Measurements from ENCODE around the gene GLG1.
"Not testable (repeated sequence)": the region's sequence is repeated elsewhere in the genome, so short reads cannot be mapped to it uniquely, and the experiment has no call there.

The GLG1 gene

DNA sequence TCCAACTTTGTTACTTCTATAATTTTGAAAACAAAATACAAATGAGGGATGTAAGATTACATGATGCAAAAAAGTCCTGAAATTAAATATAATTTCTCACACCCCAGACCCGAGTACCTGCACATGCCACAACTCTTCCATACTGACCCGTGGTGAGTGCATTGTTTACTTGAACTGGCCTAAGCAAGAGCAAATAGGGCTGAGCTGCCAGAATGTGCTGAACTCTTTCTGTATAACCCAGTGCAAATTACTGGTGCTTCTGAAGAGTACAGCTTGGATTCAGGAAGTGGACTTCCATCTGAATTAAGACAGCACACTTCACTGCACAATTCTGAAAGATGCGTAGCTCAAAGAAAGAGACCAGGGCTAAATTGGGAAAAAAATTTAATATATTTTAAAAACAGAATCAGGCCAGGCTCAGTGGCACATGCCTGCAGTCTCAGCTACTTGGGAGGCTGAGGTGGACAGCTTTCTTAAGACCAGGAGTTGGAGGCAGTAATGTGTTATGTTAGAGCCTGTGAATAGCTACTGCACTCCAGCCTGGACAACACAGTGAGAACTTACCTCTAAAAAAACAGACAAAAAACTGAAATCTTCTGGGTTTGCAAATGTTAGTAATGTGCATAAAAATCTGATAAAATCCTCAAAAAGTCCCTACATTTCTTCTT, 63.9 kb downstream of the GLG1 start:
- H3K36me3 ChIP-seq (ENCODE audit: control insufficient read depth, insufficient read depth, low read length); H3K27me3 ChIP-seq (ENCODE audit: control insufficient read depth, insufficient read depth, low read length); H3K27ac ChIP-seq (ENCODE audit: low read depth, low read length); H3K4me1 ChIP-seq (ENCODE audit: control insufficient read depth, insufficient read depth, low read length); H3K4me3 ChIP-seq (ENCODE audit: low read length); H3K9ac ChIP-seq (ENCODE audit: low read length): not testable (repeated sequence)

DNA sequence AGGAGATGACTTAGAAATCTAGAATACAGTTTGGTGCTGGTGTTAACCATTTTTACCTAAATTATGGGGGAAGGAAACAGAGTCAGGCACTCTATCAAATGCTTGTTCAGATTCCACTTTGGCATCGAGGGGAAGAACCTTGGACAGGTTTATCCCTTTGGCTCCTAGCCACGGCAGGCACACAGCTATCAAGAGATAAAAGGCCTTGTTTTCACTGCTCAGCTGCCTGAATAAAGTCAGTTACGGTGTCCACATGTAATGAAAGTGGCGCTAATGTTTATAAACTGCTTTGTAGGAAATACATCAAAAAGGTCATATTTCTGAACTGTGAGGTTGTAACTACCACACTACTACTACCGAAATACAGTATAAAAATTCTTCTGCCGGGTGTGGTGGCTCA, 66.3 kb downstream of the GLG1 start:
- H3K27ac ChIP-seq (ENCODE audit: low read depth, low read length); H3K4me3 ChIP-seq (ENCODE audit: low read length); H3K4me1 ChIP-seq (ENCODE audit: control insufficient read depth, insufficient read depth, low read length); H3K27me3 ChIP-seq (ENCODE audit: control insufficient read depth, insufficient read depth, low read length); H3K36me3 ChIP-seq (ENCODE audit: control insufficient read depth, insufficient read depth, low read length); H3K9ac ChIP-seq (ENCODE audit: low read length): not testable (repeated sequence)

DNA sequence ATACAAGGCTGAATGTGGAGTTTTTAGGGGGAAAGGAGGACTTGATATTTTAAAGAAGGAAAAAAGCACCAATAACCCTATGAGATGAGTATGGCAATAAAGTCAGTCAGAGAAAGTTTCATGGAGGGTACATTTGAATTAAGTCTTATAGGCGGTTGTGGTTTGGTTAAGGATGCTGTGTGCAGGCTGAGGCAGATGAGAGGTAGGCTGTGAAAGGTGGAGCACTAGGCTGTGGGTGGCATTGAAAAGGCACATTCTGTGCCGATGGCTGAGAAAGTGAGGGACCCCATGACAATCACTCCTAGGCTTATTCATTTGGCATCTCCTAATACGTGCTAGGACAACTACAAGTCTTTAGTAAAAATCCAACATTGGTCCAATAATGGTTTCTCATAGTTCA, 68.1 kb downstream of the GLG1 start:
- H3K9ac ChIP-seq (ENCODE audit: low read length); H3K4me3 ChIP-seq (ENCODE audit: low read length); H3K27ac ChIP-seq (ENCODE audit: low read depth, low read length); H3K4me1 ChIP-seq (ENCODE audit: control insufficient read depth, insufficient read depth, low read length); H3K36me3 ChIP-seq (ENCODE audit: control insufficient read depth, insufficient read depth, low read length); H3K27me3 ChIP-seq (ENCODE audit: control insufficient read depth, insufficient read depth, low read length): not testable (repeated sequence)

GRCh38 chr16:74537746-74538145, 69.2 kb downstream of the GLG1 start:
- not testable (repeated sequence) for H3K36me3 ChIP-seq (ENCODE audit: control insufficient read depth, insufficient read depth, low read length); H3K27ac ChIP-seq (ENCODE audit: low read depth, low read length); H3K27me3 ChIP-seq (ENCODE audit: control insufficient read depth, insufficient read depth, low read length); H3K9ac ChIP-seq (ENCODE audit: low read length); H3K4me3 ChIP-seq (ENCODE audit: low read length); H3K4me1 ChIP-seq (ENCODE audit: control insufficient read depth, insufficient read depth, low read length)

GRCh38 chr16:74534650-74535049, 72.3 kb downstream of the GLG1 start:
- not testable (repeated sequence) for H3K4me3 ChIP-seq (ENCODE audit: low read length); H3K27me3 ChIP-seq (ENCODE audit: control insufficient read depth, insufficient read depth, low read length); H3K9ac ChIP-seq (ENCODE audit: low read length); H3K4me1 ChIP-seq (ENCODE audit: control insufficient read depth, insufficient read depth, low read length); H3K36me3 ChIP-seq (ENCODE audit: control insufficient read depth, insufficient read depth, low read length); H3K27ac ChIP-seq (ENCODE audit: low read depth, low read length)

DNA sequence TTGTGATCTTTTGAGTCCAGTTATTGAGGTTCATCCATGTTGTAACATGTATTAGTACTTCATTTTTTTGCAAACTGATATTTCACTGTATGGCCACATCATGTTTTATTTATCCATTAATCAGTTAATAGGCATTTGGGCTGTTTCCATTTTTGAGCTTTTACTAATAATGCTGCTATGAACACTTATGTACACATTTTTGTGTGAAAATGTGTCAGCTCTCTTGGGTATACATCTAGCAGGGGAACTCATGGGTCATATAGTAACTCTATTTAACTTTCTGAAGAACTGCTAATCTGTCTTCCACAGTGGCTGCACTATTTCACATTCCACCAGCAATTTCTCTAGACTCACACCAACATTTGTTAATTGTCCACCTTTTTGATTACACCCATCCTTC, 82.0 kb downstream of the GLG1 start:
- Histone ChIP-seq H3K4me1 (ENCODE audit: control insufficient read depth, insufficient read depth, low read length) (no peaks in the 10 kb centered on the region), H3K27ac (ENCODE audit: low read depth, low read length) (no peak overlapping the region), H3K9ac (ENCODE audit: low read length) (no peak overlapping the region), H3K36me3 (ENCODE audit: control insufficient read depth, insufficient read depth, low read length) (no peaks in the 10 kb centered on the region), H3K27me3 (ENCODE audit: control insufficient read depth, insufficient read depth, low read length) (no peaks in the 10 kb centered on the region), H3K4me3 (ENCODE audit: low read length) (no peak overlapping the region)

DNA sequence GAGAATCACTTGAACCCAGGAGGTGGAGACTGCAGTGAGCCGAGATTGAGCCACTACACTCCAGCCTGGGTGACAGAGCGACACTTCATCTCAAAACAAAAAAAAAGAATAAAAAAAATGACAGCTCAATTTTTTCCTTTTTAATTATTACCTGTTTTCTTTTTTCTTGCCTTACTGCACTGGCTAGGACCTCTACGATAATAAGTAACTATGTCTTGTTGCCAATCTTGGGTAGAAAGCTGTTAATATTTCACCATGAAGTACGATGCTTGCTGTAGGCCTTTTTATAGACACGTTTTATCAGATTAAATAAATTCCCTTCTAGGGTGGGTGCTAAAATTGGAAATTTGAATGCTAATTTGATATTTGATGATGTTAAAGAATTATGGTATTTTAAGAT, 82.8 kb downstream of the GLG1 start:
- no peaks in the 10 kb centered on the region for H3K36me3 ChIP-seq (ENCODE audit: control insufficient read depth, insufficient read depth, low read length)
- no peak overlapping the region for H3K4me3 ChIP-seq (ENCODE audit: low read length)
- H3K9ac ChIP-seq (ENCODE audit: low read length) = no peak overlapping the region
- no peaks in the 10 kb centered on the region for H3K27me3 ChIP-seq (ENCODE audit: control insufficient read depth, insufficient read depth, low read length)
- no peak overlapping the region for H3K27ac ChIP-seq (ENCODE audit: low read depth, low read length)
- no peaks in the 10 kb centered on the region for H3K4me1 ChIP-seq (ENCODE audit: control insufficient read depth, insufficient read depth, low read length)

DNA sequence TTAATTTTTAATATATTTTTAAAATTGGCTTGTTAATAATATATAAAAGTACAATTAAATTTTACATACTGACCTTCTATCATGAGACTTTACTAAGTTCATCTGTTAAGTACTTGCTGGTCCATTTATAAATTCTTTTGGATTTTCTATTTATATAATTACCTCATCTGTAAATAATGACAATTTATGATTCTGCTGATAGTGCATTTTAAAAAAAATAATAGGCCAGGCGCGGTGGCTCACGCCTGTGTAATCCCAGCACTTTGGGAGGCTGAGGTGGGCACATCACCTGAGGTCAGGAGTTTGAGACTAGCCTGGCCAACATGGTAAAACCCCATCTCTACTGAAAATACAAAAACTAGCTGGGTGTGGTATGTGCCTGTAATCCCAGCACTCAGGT, 83.2 kb downstream of the GLG1 start:
- not testable (repeated sequence) for H3K4me1 ChIP-seq (ENCODE audit: control insufficient read depth, insufficient read depth, low read length); H3K4me3 ChIP-seq (ENCODE audit: low read length); H3K27ac ChIP-seq (ENCODE audit: low read depth, low read length); H3K36me3 ChIP-seq (ENCODE audit: control insufficient read depth, insufficient read depth, low read length); H3K9ac ChIP-seq (ENCODE audit: low read length); H3K27me3 ChIP-seq (ENCODE audit: control insufficient read depth, insufficient read depth, low read length)

- H3K9ac ChIP-seq (ENCODE audit: low read length) = no peak overlapping the region
- no peak overlapping the region for H3K4me3 ChIP-seq (ENCODE audit: low read length)
- H3K4me1 ChIP-seq (ENCODE audit: control insufficient read depth, insufficient read depth, low read length) = no peaks in the 10 kb centered on the region
- no peak overlapping the region for H3K27ac ChIP-seq (ENCODE audit: low read depth, low read length)
- no peaks in the 10 kb centered on the region for H3K36me3 ChIP-seq (ENCODE audit: control insufficient read depth, insufficient read depth, low read length)
- H3K27me3 ChIP-seq (ENCODE audit: control insufficient read depth, insufficient read depth, low read length) = no peaks in the 10 kb centered on the region
Measured at GRCh38 chr16:74522160-74522559, 84.8 kb downstream of the GLG1 start.

DNA sequence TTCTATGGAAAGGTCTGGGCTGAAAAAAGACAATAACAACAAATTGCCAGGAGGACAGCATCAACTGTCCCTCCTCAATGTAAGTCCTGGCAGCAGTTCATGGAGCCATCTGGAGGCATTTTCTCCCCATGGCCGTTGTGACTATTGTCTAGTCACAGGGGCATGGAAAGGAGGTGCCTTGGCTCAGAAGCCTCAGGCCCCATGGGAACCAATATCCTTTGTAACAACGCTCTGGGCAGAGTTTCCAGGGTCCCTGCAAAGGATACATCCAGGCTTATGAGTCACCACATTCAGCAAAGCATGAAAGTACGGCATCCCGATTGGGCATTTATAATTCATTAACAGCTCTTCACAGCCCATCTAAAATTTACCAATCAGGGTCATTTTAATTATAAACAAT, 85.2 kb downstream of the GLG1 start:
- H3K36me3 ChIP-seq (ENCODE audit: control insufficient read depth, insufficient read depth, low read length) = no peaks in the 10 kb centered on the region
- no peak overlapping the region for H3K9ac ChIP-seq (ENCODE audit: low read length)

DNA sequence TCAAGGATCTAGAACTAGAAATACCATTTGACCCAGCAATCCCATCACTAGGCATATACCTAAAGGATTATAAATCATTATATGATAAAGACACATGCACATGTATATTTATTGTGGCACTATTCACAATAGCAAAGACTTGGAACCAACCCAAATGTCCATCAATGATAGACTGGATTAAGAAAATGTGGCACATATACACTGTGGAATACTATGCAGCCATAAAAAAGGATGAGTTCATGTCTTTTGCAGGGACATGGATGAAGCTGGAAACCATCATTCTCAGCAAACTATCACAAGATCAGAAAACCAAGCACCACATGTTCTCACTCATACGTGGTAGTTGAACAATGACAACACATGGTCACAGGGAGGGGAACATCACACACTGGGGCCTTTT, 88.0 kb downstream of the GLG1 start:
- not testable (repeated sequence) for H3K4me3 ChIP-seq (ENCODE audit: low read length); H3K27ac ChIP-seq (ENCODE audit: low read depth, low read length); H3K27me3 ChIP-seq (ENCODE audit: control insufficient read depth, insufficient read depth, low read length); H3K4me1 ChIP-seq (ENCODE audit: control insufficient read depth, insufficient read depth, low read length); H3K36me3 ChIP-seq (ENCODE audit: control insufficient read depth, insufficient read depth, low read length); H3K9ac ChIP-seq (ENCODE audit: low read length)

More for the DNA sequence above, 85.2 kb downstream of the GLG1 start:
- H3K27ac ChIP-seq (ENCODE audit: low read depth, low read length) = no peak overlapping the region
- H3K4me3 ChIP-seq (ENCODE audit: low read length) = no peak overlapping the region
- H3K27me3 ChIP-seq (ENCODE audit: control insufficient read depth, insufficient read depth, low read length) = no peaks in the 10 kb centered on the region
- H3K4me1 ChIP-seq (ENCODE audit: control insufficient read depth, insufficient read depth, low read length) = no peaks in the 10 kb centered on the region

- no peaks in the 10 kb centered on the region for H3K36me3 ChIP-seq (ENCODE audit: control insufficient read depth, insufficient read depth, low read length)
- no peaks in the 10 kb centered on the region for H3K27me3 ChIP-seq (ENCODE audit: control insufficient read depth, insufficient read depth, low read length)
- no peaks in the 10 kb centered on the region for H3K4me1 ChIP-seq (ENCODE audit: control insufficient read depth, insufficient read depth, low read length)
- no peak overlapping the region for H3K9ac ChIP-seq (ENCODE audit: low read length)
- no peak overlapping the region for H3K27ac ChIP-seq (ENCODE audit: low read depth, low read length)
- H3K4me3 ChIP-seq (ENCODE audit: low read length) = no peak overlapping the region
Measured at GRCh38 chr16:74511961-74512360, 95.0 kb downstream of the GLG1 start.

DNA sequence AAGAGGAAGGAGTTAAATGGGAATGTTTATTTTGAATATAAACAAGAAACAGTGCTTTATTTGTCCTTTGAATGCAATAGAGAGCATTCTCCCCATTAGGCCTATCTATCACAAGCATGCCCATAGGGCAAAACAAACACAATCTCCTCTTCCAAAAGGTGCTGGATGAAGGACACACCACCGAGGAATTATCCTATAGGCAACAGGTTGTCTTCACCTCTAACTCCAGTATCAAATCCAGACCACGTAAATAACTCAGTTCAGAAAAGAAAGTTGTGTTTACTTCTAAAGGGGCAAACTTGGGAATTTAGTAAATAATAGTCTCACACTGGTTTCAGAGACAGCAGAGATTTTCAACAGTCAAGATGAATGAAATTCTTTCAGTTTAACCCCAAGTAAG, 101.9 kb downstream of the GLG1 start:
- H3K4me3 ChIP-seq (ENCODE audit: low read length) = no peak overlapping the region
- no peak overlapping the region for H3K9ac ChIP-seq (ENCODE audit: low read length)
- peaks cover 5% of the 10 kb centered on the region for H3K36me3 ChIP-seq (ENCODE audit: control insufficient read depth, insufficient read depth, low read length)
- no peaks in the 10 kb centered on the region for H3K27me3 ChIP-seq (ENCODE audit: control insufficient read depth, insufficient read depth, low read length)
- H3K27ac ChIP-seq (ENCODE audit: low read depth, low read length) = no peak overlapping the region
- H3K4me1 ChIP-seq (ENCODE audit: control insufficient read depth, insufficient read depth, low read length) = no peaks in the 10 kb centered on the region
